GM21423 (cell line): ENCODE data around the gene CHD5.
"Not testable (repeated sequence)": the region's sequence is repeated elsewhere in the genome, so short reads cannot be mapped to it uniquely, and the experiment has no call there.

Source experiments
- ATAC-seq: cut with Tn5 transposase; IDR thresholded peaks from one replicate; pipeline ENCODE4 v1.9.1; 2021; ENCODE audit warnings: mild to moderate bottlenecking, moderate library complexity; ENCODE audit not compliant: unreplicated experiment

Gene CHD5

DNA sequence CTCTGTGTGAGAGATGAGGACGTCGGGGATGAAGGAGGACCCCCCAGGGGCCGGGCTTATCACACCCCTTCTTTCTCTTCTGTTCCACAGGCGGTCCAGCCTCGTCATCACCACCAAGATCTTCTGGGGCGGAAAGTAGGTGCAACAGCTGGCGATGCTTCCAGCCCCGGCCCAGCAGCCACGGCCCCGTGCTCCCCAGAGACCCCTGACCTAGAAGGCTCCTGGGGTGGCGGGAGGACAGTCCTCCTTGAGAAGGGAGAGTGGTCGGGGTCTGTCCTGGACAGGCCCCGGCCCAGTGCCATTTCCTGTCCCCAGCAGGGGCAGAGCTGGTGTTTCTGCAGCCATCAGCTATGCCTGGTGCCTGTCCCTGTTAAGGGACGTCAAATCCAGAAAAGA, 92.7 kb downstream of the CHD5 start:
- no peak for ATAC-seq

DNA sequence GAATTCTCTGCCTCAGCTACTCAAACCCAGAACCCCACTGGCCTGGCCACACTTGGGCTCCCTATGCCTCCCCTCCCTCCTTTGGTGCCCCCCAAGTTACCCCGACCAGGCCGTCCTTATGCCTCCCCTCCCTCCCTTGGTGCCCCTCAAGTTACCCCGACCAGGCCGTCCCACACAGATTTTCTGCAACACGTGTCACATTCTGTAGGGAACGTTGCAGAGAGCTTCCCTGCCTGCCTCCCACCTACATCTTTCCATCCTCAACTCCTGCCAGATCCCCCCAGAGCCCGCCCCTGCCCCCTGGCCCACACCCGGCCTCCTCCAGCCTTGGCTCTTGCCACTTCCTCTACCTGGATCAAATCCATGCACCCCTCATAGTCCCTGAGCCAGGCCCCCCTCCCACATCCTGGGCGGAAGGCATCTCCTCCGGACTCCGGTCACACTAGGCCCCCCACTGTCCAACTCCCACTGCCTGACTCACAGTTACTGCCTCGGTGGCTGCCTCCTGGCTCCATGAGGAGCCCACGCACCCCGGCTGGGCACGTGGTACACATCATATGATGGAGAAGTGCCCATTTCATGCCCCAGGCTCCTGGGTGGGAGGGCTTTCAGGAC, 93.3 kb downstream of the CHD5 start:
- no peak for ATAC-seq

DNA sequence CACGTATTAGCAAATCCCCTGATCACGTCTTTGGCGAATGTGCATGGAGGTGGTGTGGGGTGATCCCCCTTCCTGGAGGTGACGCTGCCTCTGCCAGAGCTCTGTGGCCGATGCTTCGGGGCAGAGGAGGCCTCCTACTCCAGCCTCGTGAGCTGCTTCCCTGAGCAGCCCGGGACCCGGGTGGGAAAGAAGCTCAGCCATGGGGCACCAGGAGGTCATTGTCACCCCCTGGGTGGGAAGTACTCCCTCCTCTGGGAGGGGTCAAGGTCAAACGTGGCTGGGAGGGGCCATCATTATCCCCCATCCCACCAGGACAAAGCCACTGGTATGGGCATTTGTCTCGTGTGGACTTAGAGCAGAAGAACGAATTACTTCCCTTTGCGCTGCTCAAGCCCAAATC, 93.8 kb downstream of the CHD5 start:
- no peak for ATAC-seq

DNA sequence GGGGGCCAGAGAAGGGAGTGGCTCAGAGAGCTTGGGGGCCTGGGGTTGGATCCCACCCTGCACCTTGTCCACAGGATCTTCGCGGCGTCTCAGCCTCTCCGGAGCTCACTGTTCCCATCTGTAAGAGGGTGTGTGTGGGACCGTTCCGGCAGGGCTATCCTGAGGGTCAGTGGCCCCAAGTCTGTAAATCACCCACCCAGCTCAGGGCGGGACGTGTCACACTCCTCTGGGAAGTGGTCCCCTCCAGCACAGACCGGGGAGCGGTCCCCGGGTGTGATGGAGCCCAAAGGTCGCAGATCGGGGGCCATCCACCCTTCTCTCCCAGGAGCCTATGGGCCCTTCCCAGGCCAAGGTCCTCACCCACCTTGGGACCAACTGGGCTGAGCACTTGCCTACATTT, 94.5 kb downstream of the CHD5 start:
- no peak for ATAC-seq

DNA sequence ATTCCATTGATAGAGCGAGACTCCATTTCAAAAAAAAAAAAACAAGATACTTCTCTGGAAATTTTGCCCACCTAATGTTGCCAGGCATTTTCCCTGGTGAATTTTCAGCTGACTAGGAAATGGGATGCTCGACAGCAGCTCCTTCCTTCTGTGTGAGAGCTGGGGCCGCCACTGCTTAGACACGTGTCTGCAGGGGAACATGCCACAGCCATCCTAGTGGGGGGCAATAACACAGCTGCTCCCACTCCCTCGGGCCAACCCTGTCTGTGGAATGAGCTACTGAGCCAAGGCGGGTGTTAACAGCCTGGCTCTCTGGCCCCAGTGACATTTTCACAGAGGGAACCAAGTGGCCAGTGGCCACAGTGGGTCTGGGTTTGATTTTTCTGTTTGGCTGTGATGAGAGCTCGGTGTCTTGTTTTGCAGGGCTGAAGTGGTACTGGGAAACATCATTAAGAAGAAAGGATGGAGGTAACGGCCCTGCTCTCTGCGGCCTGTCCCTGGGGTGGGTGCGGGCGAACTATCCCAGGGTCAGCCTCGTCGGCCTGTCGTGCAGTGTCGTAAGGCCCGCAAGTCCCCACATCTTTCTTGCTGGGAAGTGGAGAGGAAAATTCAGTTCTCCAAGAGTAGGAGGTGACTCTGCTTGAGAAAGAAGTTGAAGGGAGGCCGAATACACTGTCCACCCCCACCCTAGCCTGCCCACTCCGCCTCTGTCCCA, 95.2 kb downstream of the CHD5 start:
- ATAC-seq, result no peak

DNA sequence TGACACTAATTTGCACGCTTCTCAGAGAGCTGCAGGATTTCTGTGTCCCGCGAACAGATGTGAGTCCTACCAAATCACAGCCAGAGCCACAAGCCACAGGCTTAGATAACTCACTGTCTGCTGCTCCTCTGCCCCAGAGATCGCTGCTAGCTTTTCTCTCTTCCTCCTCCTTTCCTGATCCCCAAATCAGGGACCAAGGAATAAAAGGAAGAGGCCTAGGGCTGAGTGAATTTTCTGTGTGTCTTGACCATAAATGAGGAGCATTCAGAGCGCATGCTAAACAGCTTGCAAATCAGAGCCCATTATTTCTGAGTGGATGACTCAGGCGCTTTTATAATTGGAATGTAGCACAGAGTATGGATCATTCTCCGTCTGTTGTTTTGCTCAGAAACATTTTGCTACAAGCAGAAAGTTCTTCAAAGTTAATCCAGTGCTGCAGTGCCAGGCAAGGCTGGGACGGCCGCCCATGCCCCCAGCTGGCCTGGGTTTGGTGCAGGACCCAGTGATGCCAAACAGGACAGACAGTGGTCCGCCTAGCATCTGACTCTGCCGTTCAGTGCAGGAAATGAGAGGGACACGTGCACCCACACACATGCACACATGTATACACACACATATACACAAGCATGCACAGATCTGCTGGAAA, 96.2 kb downstream of the CHD5 start:
- ATAC-seq, result no peak

DNA sequence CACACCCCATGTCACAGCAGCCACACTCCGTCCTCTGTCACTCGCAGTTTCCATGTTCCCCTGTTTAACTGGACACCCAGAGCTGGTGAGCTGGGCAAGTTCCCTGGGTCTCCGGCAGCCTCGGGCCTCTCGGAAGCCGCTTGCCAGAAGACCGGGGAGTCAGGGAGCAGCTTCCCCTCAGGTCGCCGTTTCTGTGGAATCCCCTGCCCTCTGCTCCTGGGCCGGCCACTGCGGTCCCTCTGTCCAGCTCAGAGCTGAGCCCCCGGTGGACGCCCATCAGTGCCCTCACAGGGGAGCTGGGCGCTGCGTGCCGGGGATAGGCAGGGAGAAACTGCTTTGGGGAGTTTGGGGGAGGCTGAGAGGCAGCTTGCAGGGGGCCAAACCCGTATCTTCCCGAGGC, 96.7 kb downstream of the CHD5 start:
- ATAC-seq, result no peak

DNA sequence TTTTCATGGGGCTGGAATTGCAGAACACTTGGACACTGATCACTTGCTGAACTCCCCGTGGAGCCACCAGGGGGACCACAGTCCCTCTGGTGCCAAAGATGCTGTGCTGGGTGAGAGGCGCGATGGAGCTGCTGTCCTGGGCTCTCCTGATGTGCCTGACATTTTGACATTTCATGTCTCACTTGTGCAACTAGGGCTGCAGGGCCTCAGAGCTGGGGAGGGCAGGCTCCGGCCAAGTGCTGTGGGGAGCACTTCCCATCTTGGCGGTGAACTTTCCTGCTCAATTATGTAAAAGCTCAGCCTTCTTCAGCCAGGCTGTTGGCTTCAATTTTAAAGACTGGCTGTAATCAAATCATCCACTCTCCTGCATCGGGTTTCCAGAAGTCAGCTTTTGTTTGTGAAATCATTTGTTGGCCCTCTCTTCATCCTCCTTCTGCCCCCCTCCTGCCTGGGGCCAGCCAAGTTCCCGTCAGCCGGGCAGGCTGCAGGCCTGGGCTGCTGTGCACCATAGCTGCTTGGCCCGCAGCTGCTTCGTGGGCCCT, 97.6 kb downstream of the CHD5 start:
- ATAC-seq, result no peak

DNA sequence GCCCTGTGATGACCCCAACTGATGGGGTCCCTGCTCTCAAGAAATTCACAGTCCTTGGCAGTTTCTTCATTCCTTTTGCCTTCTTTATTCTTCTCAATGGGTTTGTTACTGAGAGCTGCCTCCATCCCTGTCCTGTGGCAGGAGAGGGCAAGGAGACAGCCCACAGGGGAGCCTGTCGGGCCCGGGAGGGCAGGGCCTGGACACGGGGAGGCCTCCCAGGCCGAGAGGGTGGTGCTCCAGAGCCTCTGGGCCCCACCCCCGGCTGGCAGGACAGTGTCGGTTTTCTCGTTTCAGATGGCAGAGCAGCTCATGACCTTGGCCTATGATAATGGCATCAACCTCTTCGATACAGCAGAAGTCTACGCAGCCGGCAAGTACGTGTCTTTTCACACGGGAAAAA, 98.2 kb downstream of the CHD5 start:
- no peak for ATAC-seq

DNA sequence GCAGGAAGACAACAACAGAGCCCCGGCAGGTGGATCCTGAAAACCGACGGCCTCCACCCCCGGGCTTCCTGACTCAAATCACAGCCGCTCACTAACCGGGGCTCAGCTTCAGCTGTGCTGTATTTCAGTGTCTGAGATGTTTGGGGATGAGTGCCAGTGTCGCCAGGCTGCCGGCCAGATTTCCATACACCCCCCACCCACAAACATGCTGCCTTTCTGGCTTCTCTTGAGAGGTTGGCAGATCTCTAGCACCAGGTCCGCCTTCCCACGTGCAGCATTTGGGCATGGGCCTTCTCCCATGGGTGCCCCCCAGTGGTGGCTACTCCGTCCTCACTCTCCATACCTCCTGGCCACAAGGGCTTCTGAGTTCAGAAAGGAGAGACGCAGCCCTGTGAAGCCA, 99.7 kb downstream of the CHD5 start:
- ATAC-seq, result no peak

DNA sequence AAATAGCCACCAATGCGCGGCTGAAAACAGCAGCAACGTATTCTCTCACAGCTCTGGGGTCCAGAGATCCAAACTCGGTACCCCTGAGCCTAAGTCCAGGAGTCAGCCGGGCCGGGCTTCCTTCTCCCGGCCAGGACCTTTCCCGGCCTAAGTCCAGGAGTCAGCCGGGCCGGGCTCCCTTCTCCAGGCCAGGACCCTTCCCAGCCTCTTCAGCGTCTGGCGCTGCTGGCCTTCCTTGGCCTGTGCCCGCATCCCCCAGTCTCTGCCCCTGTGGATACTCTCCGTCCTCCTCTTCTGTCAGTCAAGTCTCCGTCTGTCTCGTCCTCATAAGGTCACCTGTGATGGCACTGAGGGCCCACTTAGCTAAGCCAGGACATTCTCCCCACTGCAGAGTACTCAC, 102.2 kb downstream of the CHD5 start:
- no peak for ATAC-seq

DNA sequence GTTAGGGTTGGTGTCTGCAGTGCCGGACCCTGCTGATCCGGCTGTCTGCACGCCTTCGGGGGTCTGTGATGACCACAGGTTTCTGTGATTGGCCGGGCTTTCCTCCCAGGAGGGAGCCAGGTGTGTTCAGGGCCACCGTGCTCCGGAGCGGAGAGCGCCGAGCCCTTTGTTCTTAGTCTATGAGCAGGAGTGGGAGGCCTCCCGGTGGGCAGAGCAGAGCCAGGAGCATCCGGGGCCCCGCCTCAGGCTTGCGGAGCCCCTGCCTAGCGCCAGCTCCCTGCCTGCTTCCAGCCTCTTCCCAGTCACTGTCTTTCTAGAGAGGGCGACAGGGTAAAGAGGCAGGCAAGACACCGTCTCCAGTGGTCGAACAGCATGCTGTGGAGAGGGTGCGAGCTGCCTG, 102.6 kb downstream of the CHD5 start:
- no peak for ATAC-seq

DNA sequence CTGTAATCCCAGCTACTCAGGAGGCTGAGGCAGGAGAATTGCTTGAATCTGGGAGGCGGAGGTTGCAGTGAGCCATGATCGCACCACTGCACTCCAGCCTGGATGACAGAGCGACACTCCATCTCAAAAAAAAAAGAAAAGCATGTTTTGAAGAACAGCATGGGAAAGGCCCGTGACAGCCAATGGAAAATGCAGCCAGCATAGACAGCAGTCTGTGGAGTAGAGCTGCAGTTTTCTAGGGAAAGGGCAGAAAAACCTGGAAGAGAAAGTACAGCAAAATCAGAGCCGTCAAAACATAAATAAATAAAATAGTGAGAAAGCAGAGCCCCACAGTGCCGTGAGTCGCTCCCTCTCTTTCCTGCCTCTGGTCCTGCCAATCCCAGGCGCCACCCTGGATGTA, 103.1 kb downstream of the CHD5 start:
- not testable (repeated sequence) for ATAC-seq

DNA sequence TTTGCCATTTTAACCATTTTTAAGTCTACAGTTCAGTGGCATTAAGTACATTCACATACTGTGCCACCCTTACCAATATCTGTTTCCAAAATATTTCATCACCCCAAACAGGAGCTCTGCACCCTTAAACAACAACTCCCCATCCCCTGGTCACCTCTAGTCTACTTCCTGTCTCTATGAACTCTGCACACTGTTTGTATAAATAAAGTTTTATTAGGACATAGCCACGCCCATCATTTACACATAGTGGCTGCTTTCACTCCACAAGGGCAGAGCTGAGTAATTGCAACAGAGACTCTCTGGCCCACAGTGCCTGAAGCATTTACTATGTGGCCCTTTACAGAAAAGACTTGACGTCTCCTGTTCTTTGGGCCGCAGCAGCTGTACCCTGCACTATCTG, 104.4 kb downstream of the CHD5 start:
- no peak for ATAC-seq

DNA sequence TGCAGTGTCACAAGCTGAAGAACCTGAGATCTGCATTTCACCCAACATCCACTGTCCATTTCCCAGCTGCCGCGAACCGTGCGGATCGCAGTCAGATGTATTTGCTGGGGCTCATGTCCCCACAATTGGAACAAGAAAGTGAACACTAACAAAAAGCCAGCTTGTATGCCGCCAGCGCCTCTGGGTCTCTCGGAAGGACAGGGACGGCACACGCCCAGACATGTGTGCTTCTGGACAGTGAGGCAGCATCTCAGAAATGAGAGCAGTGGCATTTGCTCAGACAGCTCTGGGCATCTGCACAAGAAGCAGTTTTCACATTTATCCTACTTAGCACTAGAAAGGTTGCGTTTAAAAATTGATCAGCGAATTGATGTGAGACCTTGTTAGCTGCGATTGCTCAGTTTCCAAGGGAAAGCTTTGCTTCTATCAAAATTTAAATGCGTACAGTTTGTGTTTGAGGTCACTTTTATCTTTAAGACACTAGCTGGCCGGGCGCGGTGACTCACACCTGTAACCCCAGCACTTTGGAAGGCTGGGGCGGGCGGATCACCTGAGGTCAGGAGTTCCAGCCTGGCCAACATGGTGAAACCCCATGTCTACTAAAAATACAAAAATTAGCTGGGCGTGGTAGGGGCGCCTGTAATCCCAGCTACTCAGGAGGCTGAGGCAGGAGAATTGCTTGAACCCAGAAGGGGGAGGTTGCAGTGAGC, 105.8 kb downstream of the CHD5 start:
- no peak for ATAC-seq

DNA sequence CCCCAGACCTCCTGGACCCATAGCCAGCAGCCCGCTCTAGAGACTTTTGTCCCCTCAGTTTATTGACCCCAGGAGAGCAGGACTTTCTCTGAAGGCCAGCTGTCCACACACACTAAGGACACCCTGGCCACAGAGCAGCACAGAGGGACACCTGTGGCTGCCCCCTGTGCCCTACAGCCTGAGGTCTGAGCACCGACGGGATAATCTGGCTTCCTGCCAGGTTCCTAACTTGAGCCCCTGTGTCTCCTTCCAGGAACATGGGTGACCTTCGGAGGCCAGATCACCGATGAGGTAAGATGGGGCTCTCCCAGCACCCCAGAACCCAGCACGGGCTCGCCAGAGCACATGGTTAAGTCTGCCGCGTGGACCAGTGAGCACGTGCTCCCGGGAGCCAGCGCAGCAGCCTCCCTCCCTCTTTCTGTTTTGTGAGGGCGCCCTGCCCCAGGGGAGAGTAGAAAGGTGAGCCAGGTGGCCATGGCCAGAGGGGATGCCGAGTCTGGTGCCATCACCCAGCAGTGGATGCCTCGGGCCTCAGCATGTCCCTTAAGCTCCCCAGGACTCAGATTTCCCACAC, 106.6 kb downstream of the CHD5 start:
- no peak for ATAC-seq

DNA sequence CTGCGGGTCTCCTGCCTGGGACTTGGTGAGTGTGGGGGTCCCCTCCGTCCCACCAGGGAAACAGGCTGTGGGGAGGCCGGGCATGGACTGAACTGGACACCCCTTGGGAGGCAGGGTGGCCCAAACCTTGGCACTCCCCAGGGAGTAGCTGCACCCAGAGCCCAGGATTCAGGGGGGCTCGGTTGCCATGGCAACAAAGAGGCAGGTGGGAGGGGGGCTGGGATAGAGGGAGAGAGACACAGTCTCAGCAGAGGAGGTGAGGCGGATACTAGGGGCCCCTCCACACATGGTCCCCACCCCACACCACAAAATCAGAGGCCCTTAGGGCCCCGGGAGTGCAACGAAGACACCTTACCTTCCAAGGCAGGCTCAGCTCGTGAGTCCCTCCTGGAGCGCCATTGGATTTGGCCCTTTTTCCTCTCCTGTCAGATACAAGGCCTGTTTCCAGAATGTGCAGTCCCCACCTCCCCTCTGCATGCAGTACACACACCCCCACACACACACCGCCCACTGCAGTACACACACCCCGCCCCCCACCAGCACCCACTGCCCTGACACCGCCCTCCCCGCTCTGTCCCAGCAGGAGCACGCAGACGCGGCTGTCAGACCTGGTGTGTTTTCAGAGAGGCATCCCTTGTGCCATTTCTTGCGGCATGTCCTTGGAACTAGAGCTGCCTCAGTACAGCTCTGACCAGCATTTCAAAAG, 107.2 kb downstream of the CHD5 start:
- no peak for ATAC-seq

DNA sequence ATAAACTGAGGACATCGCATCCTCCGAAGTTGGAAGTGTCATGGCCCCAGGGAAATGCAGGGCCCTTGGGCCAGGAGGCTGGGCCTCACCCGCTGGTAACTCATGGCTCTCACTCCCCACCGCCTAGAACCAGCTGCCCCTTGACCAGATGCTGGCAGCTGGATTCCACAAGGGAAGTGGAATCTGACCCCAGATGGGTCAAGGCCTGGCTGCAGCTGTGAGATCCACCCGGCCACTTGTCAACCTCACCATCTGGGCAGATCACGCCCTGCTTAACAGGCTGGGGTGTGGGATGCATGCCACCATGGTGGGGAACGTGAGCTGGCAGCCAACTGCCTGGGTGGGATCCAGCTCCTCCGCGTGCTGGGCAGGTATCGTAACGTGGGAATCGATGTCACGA, 108.9 kb downstream of the CHD5 start:
- ATAC-seq, result no peak

DNA sequence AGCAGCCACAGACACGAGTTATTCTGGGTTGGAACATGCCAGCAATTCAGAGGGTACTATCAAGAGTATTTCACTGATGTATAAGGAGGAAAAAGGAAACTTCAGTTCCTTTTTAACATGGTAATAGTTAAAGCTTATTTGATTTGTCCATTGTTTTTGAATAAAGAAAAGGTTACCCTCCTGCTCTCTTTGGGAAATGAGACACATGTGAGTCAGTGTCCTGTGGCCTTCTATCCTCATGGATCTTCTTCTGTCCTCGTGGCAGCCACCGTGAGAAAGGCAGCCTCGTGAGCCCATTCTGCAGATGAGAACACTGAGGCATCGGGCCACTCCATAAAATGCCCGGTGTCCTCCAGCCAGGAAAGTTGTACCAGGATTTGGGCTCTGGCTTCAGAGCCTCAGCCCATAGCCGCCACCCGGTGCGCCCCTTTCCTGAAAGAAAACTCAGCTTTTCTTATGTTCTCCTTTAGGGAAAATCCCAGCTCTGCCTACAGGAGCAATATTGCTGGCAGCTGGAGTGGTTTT, 109.6 kb downstream of the CHD5 start:
- no peak for ATAC-seq

DNA sequence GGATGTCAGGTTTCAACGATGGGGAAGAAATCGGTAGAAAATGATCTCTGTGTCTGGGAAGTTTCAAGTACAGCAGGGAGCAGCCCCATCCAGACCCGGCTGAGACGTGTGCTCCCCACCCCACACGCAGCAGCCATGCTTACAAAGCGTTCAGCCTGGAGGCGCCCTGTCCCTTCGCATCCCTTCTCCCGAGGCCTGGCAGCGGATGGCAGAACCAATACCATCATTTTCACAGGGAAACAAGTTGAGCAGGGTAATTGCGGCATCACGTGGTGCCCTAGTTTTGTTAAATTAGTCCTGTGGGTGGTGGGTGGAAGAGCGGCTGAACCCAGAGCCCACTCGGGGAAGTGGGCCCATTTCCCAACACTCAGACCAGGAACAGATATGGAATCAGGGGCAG, 110.5 kb downstream of the CHD5 start:
- no peak for ATAC-seq
